Erythroblast (primary cell): ENCODE data around the gene LMO3.

Experiments used
- GATA1 ChIP-seq: IDR thresholded peaks from 2 replicates; pipeline ENCODE4 v1.6.1; 2011; ENCODE audit warnings: low read depth, mild to moderate bottlenecking, control low read depth, low read length, moderate library complexity
- POLR2A ChIP-seq: IDR thresholded peaks from 2 replicates; pipeline ENCODE4 v1.6.1; 2011; ENCODE audit warnings: mild to moderate bottlenecking, low read length

GRCh38 chr12:16581416-16581815, 24.5 kb downstream of the LMO3 start:
- TF ChIP-seq POLR2A (no peak), GATA1 (no peak)
